GM18951 (cell line): Measurements from ENCODE around the gene SFRP5.

Experiments used
- POLR2A ChIP-seq: IDR thresholded peaks from 4 replicates; pipeline ENCODE4 v1.6.1; 2011; ENCODE audit warnings: mild to moderate bottlenecking; ENCODE audit not compliant: insufficient read length, insufficient read depth; ENCODE audit errors: extremely low read depth
- in situ Hi-C: fragments of 300-500 bp; cut with MboI; formaldehyde crosslinking; loops from one replicate; pipeline ENCODE4 v1.12.0; 2022; ENCODE audit warnings: low sequenced_read_pairs, mixed read lengths, inconsistent platforms; ENCODE audit not compliant: unreplicated experiment

The SFRP5 gene

GRCh38 chr10:97766106-97766810 is 5.5 kb downstream of the SFRP5 start:
- in situ Hi-C loops = no loop called here
- no peak for TF ChIP-seq POLR2A

- in situ Hi-C loops = no loop called here
- TF ChIP-seq POLR2A = no peak
These were observed 6.6 kb downstream of the SFRP5 start for GRCh38 chr10:97765201-97765600.

- in situ Hi-C loops = no loop called here
- no peak for TF ChIP-seq POLR2A
These were observed 7.3 kb downstream of the SFRP5 start for GRCh38 chr10:97764519-97764931.

GRCh38 chr10:97763947-97764346 is 7.9 kb downstream of the SFRP5 start:
- TF ChIP-seq POLR2A = no peak
- in situ Hi-C loops = no loop called here

GRCh38 chr10:97763411-97763810 is 8.4 kb downstream of the SFRP5 start:
- no peak for TF ChIP-seq POLR2A

GRCh38 chr10:97762816-97763215 is 9.0 kb downstream of the SFRP5 start:
- TF ChIP-seq POLR2A = no peak
- in situ Hi-C loops = no loop called here

More at GRCh38 chr10:97763411-97763810, 8.4 kb downstream of the SFRP5 start:
- in situ Hi-C loops = no loop called here

- in situ Hi-C loops = no loop called here
These were observed 9.7 kb downstream of the SFRP5 start for GRCh38 chr10:97762056-97762455.

GRCh38 chr10:97761331-97761865 is 10.4 kb downstream of the SFRP5 start:
- in situ Hi-C loops = no loop called here
- no peak for TF ChIP-seq POLR2A

More at GRCh38 chr10:97762056-97762455, 9.7 kb downstream of the SFRP5 start:
- TF ChIP-seq POLR2A = no peak

- no peak for TF ChIP-seq POLR2A
- in situ Hi-C loops = no loop called here
These were observed 11.1 kb downstream of the SFRP5 start for GRCh38 chr10:97760461-97761257.

GRCh38 chr10:97759946-97760345 is 11.9 kb downstream of the SFRP5 start:
- no peak for TF ChIP-seq POLR2A

GRCh38 chr10:97759158-97759887 is 12.5 kb downstream of the SFRP5 start:
- no peak for TF ChIP-seq POLR2A
- in situ Hi-C loops = no loop called here

More at GRCh38 chr10:97759946-97760345, 11.9 kb downstream of the SFRP5 start:
- in situ Hi-C loops = no loop called here

- in situ Hi-C loops = no loop called here
- TF ChIP-seq POLR2A = no peak
These were observed 14.3 kb downstream of the SFRP5 start for GRCh38 chr10:97757471-97757870.

GRCh38 chr10:97755718-97756117 is 16.1 kb downstream of the SFRP5 start:
- in situ Hi-C loops = no loop called here
- no peak for TF ChIP-seq POLR2A
